Measurements from ENCODE around the gene CANX. TPM values are rescaled to one million over a fixed set of nuclear protein-coding genes. Genes with fewer than 3 reads are reported as not detected.
A peak's percentile ranks its signal among the peaks of the same experiment; 100 is the strongest.

CANX gene
- total and polyA plus RNA-seq, 2 of the 13 experiments (the other 11 are each of a cell fraction or from before 2014, with no cell fraction given) = 477 to 680 TPM

GRCh38 chr5:179680014-179680779 is 18.6 kb upstream of the CANX start (continued):
- TF ChIP-seq ZNF704 (CRISPR knock-in tag; IDR thresholded peaks at IDR 0.05; ENCODE audit: borderline replicate concordance) (no peak), ZNF235 (CRISPR knock-in tag; IDR thresholded peaks at IDR 0.05; ENCODE audit: borderline replicate concordance) (no peak), SATB2 (CRISPR knock-in tag; IDR thresholded peaks at IDR 0.05) (no peak), HOXA5 (CRISPR knock-in tag; IDR thresholded peaks at IDR 0.05) (no peak), ZNF703 (CRISPR knock-in tag; IDR thresholded peaks at IDR 0.05; ENCODE audit: borderline replicate concordance) (no peak), CENPX (CRISPR knock-in tag; IDR thresholded peaks at IDR 0.05) (no peak), ARID2 (CRISPR knock-in tag; IDR thresholded peaks at IDR 0.05; ENCODE audit: borderline replicate concordance) (no peak; the same call in 1 of the 2 replicates), ZSCAN5A (CRISPR knock-in tag; IDR thresholded peaks at IDR 0.05; ENCODE audit: borderline replicate concordance) (peak; percentile 77; the same call in 1 of the 2 replicates), ZSCAN25 (CRISPR knock-in tag; IDR thresholded peaks at IDR 0.05) (peak; percentile 99), ZNF850 (CRISPR knock-in tag; conservative IDR thresholded peaks at IDR 0.05) (no peak), SMARCE1 (IDR thresholded peaks at IDR 0.05; ENCODE audit: borderline replicate concordance) (no peak), PHF5A (CRISPR knock-in tag; IDR thresholded peaks at IDR 0.05; ENCODE audit: low read depth, unreplicated experiment) (no peak), U2AF2 (IDR thresholded peaks at IDR 0.05; ENCODE audit: low read depth, low read length) (no peak), ZMAT3 (CRISPR knock-in tag; conservative IDR thresholded peaks at IDR 0.05) (peak; percentile 50; the same call in 1 of the 2 replicates), ZNF253 (CRISPR knock-in tag; IDR thresholded peaks at IDR 0.05; ENCODE audit: borderline replicate concordance) (no peak), RAD21 (CRISPR knock-in tag; IDR thresholded peaks at IDR 0.05) (no peak), CSRNP2 (CRISPR knock-in tag; conservative IDR thresholded peaks at IDR 0.05; ENCODE audit: low read depth) (no peak), CC2D1A (CRISPR knock-in tag; IDR thresholded peaks at IDR 0.05) (0 out of 2 replicates have a peak, but pooled peaks have one; percentile 35), FUBP1 (CRISPR knock-in tag; IDR thresholded peaks at IDR 0.05; ENCODE audit: borderline replicate concordance) (no peak), ZNF382 (CRISPR knock-in tag; IDR thresholded peaks at IDR 0.05; ENCODE audit: borderline replicate concordance) (no peak), TERF1 (CRISPR knock-in tag; IDR thresholded peaks at IDR 0.05) (no peak)

Data from HepG2 (cell line).